NCI-H1048 (cell line): ENCODE measurements around the gene SKP1.

ENCODE experiments used
- DNase-seq: peaks from one replicate; lab custom pipeline; 2025; lab: John Stamatoyannopoulos, UW

The SKP1 gene

DNA sequence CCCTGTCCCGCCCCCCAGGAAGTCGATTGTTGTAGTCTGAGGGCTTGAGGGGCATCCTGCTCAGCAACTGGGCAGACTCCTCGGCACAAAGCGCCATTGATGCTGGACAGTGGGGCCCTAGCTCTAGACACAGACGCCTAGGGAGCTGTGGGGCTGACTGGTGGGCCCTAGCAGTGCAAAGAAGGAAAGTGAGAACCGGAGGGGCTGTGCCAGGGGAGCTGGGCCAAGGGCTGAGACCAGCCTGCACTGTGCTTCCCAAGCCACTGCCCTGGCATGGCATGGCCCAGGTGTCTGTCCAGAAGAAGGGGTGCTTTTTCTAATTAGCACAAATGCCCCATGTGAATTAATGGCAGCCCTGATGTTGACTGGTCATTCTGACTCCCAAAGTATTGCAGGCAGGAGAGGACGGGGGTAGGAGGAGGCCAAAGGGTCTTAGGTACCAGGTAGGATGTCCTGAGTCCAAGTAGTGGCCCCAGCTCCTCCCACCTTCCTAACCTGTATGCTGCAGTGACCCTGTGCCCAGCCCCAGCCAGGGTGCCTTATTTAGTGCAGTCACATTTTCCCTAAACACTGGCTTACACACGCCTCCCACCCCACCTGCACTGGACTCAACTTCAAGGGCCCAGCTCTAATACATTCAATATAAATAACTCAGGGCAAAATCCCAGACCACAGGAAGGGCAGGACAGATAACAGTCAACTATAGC is 46.4 kb downstream of the SKP1 start:
- no peak for DNase-seq

DNA sequence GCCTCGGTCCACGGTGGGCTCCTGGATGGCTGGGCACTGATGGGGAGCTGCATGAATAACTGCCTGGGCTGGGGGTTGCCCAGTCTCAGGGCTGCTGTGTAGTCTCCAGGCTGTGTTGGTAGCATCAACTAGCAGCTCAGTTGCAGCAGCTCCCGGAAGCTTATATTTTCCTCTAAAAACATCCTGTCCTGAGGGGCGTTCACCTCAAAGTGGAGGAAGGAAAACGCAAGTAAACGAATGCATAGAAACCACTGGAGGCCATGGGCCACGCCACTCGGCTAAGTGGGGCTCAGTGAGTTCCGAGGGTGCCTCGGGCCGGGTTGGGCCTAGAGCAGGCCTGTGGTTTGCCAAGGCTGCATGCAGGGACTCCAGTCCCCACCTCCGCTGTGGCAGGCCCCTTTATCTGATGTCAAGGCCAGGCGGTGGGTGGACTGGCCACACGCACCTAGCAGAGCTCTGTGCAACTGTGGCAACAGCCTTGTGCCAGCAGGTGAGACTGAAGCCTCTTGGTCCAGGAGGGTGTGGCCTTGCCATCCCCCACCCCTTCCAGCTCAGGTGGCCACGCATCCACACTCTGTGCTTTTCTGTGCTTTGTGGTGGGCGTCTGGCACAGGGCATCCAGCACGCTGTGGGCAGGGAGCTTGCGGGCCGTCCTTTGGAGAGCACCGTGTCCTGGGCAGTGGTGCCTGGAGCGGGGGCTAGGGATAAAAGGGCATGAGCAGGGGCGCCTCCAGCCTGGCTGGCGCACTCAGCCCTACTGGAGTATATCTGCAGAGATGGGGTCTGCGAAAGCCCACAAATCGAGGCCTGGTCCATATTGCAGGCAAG is 47.1 kb downstream of the SKP1 start:
- DNase-seq: no peak

DNA sequence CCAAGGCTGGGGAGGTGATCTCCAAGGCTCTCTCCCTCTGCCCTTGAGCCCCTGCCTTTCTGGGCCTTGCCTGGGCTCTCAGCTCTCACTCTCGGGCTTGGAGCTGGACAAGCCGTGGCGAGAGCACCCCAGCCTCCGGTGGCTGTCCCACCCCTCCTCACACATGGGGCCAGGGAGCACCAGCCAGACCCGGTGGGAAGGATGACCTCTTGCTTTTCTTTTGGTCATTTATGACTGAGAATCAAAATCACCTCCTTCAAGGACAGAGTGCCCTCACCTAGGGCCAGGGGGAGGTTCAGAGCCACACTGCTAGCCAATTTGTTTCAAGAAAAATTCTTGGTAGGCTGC is 48.1 kb downstream of the SKP1 start:
- no peak for DNase-seq

DNA sequence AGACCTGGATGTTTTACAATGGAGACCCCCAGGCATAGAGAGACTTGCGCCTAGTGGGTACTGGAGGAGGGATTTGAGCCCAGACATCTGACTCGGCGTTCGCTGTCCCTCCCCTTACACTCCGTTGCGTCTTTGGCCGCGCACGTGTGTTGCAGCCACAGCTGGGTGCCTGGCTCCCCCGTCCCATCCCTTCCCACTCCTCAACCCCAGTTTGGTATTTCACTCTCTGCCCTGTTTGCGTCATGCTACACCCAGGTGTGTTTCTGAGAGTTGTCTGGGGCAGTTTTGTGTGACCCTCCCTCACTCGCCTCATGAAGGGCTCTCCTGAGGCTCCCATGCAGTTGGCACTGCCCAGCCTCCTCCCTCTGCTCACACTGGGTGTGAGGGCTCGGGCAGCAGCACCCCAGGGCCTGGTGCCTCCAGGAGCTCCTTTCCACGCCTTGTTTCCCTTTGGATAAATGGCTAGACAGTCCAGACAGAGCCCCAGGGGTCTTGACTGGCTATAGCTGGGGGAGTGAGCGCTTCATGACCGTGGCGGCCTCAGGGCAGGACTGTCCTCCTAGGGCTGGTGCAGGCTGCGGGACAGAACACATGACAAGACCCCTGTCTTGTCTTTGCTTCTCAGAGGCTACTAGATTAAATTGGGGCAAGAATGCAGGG is 48.6 kb downstream of the SKP1 start:
- no peak for DNase-seq

DNA sequence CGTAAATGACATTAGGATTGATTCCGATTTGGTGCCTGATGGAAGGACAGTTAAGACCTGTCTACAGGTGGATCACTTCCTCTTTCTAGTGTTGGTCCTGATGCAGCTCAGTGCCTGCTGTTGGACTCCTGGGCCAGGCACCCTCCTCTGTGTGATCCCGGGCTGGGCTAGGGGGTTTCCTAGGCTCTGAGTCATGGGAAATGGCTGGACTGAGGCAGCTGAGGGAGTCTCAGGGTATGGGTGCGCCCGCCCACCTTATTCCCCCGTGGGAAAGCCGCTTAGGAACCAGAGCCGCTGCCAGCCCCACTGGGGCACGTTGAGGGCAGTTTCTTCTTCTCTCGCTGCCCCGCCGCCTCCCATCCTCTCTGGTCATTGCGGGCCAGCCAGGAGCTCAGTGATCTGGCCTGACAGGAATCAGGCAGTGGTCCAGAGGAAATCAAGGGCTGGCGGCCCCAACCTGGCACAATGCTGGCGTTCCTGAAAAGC is 49.3 kb downstream of the SKP1 start:
- no peak for DNase-seq

DNA sequence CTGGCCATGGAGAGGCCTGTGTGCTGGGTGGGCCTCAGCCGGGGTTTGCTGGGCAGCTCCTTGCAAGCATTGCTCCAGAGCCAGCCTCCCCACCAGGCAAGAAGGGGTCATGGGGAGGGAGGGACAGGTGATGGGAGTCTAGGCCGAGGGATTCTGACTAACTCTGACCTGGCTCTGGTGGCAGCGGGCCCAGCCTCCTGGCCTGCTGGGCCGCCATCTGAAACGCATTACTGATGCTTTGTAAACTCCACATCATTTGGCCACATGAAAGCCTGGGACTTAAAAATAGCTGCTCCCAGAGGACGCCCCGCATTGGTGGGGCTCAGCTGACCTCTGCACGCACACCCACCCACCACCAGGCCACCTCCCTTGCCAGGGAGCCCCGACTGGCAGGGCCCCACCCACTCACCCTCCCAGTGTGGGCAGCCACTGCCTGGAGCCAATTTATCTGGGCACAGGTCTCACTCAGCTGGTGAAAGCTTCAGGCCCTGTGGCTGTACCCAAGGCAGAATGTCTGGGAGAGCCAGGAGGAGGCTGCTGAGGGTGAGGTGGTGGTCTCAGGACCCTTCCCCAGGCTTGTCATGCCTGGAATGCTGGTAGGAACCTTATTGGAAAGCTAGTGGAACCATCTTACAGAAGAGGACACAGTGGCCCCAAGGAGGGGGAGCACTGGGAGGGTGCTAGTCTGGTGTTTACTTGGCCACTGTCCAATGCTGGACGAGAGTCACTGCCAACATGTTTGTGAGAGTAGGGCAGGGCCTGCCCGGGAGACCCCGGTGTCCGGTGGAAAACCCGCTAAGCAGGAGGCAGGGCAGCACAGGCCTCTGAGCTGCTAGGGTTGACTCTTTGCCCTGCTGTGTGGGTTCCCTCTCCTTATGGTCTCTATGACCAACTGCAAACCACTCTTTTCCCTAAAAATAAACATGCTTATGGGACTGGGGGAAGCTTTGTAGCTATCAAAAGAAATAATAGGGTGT is 51.4 kb downstream of the SKP1 start:
- no peak for DNase-seq

DNA sequence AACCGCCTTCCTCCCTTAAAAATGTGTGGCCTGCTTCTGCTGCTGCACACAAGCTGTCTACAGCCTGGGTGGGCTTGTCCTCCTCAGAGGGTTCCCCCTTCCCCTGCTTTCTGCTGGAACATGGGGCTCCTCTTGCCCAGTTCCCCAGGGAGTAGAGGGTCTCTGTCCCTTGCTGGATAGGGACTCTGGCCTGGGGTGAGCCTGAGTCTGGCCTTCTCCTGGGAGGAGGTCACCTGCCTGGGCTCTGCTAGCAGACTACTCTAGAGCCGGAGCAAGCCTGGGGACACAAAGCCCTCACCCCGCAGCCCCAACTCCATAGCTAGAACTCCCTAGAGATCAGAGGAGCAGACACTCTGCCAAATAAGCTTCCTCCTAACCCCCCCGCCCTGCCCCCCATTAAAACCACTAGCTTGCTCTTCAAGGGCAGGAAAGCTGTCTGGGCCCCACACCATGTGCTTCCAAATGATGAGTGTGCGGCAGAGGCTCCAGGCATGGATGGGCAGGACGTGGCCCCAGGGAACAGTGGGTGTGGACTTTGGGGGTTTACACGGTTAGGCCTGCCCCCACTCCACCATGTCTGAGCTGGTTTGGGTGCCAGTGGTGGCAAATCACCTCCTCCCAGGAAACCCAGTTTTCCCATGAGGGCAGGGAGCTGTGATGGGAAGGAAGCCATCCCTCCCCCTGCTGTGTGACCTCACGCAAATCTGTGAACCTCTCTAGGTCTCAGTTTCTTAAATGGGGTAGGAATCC is 52.3 kb downstream of the SKP1 start:
- no peak for DNase-seq

DNA sequence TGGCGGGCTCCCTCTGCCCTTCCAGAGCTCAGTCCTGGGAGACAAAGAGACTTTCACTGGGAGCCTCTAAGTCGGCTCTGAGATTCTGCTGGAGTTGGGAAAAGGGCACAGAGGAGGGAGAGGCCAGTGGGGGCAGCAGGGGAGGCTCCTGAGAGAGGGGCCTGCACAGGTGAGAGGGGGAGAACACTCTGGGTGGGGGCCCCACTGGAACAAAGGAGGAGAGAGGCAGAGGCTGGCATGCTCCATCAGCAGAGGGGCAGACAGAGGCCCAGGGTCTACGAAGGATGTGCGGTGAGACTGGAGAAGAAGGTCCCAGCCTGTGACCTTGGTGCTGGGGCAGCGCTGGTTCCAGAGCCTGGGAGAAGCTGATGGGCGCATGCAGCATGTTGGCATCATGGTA is 53.4 kb downstream of the SKP1 start:
- no peak for DNase-seq

DNA sequence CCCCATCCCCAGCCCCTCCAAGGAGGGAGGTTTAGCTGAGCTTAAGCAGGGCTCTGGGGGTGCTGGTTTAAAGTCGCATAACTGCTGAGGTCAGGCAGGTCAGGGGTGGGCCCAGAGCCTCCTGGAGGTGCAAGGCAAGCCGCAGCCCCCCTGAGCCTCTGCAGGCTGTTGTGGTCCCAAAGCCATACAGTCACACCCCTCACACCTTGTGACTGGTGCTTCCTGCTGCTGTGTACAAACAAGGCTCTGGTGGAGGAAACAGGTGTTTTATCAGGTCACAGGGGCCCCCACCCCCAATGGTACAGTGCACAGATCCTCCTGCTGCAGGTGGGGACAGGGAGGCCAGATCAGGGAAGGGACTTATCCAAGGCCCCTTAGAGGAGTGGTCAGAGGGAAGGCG is 54.2 kb downstream of the SKP1 start:
- no peak for DNase-seq

DNA sequence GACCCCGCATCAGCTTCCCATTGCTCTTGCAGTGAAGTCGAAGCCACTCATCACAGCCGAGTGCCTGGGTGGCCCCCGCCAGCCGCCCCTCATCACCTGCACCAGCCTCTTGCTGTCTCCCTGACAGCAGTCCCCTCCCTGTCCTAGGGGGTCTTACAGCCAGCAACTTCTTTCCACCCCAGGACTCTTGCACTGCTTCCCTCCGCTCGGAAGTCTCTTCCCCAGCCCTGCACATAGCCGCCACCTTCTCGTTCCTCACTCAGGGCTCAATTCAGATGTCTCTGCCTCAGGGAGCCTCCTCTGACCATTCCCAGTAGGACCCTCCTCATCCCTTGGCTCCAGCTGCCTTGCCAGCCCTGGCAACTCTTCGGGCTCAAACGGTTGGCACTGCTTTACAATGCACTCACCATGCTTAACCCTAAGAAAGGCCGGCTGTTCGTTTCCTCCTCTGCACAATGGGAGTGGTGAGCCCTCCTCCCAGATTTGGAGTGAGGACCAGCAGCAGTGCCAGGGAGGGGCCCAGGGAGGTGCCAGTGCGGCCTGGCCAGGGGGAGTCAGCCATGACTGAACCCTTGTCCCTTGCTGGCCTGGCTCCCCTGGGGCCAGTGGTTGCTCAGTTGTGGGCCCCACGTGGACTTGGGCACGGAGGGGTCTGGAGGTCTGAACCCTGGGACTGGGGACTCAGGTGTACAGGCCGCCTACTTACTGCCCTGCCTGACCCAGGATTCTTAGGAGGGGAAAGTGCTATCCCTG is 56.2 kb downstream of the SKP1 start:
- DNase-seq: no peak

DNA sequence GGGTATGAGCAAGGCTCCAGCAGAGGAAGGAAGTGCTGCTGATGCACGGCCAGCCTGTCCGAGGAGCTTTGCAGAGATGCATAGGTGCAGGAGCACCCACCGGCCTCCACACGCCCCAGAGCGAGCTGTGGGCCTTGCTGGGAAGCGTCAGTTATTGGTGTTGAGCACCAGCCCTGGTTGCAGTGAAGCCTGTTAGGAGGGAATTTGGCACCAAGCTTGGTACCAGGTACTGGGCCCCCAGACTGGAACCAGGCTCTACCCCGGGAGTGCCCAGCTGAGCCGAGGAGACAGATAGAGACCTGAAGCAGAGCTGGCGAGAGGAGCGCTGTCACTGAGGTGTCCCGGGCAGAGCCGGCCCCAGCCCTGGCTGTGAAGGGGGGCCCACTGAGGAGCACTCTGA is 57.0 kb downstream of the SKP1 start:
- DNase-seq: no peak

DNA sequence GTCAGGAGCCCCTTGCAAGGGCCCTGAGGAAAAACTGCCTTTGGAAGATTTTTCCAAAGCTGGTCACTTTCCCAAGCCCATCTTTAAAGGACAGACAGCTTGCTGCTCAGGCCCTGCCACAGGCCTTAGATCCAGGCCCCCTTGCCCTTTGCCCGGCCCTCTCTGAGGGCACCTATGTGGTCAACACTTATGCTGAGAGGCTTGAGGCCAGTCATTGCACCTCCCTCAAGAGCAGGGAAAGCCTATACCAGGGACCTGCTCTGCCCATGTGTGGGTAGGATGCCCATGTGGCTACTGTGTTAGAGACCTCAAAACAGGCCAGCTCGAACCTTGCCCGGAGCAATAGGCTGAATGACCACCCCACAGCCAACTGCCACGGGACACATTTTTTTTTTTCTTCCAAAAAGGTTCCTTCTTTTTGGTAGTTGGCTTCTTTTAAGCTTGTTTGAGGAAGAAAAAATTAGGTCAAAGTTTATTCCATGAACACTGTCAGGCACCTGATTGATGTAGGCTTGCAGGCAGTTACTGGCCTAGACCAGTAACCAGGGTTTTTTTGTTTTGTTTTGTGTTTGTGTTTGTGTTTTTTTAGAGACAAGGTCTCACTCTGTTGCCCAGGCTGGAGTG is 58.4 kb downstream of the SKP1 start:
- DNase-seq: no peak

DNA sequence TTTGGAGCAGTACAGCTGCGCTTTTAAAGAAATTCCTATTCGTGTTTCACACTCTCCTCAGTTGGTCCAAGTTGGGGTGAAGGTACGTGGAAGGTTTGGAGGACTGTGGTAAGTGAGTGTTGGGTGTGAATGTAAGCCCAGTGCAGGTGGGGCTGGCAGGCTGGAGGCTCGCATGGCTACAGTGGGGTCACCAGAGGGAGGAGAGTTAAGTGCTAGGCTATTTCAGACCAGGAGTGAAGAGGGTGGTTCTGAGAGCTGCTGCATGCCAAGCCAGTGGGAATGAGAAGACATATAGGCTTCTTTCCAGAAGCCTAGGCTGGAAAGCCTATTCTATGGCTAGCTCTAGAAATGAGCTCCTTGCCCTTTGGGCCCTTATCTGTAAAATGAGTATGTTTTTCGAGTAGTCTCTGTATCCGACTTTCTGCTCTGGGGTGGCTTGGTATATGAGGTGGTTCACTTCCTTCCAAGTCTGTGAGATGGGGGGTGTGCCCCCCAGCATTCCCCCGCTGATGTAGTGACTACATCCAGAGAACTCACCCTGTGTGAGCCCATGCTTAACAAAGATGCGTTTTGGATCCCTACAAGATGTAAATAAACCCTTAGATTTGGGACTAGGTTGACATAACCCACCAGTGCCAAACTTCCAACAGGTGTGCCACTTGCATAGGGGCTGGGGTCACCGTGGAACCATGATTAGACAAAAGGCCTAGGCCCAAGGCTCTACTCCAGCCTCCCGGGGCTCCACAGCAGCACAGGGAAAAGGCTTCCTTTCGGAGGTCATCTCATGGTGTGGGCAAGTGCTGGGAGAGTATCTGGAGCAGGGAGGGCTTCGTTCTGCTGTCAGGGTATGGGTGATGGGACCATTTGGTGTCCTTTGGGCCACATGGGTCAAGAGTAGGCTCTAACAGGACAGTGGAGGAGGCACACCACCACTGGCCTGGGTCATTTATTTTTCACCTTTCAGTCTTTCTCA is 59.7 kb downstream of the SKP1 start:
- DNase-seq: no peak

DNA sequence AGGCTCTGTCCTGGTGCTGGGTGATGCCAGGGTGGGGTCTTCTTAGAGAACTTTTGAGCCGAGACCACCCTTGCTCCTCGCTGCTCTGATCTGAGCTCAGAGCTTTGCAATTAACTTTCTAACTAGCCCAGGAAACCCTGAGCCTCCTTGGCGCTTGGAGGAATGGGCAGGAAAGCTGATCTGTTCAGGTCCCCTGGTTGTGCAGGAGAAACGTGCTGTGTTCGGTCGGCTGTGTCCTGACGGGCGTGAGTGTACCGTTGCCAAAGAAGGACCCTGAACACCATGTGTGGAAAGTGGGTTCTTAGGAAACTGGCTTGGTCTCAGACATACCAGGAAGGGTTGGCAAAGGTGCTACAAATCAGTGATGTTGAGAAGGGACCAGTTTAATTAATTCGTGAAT is 60.5 kb downstream of the SKP1 start:
- DNase-seq: no peak

DNA sequence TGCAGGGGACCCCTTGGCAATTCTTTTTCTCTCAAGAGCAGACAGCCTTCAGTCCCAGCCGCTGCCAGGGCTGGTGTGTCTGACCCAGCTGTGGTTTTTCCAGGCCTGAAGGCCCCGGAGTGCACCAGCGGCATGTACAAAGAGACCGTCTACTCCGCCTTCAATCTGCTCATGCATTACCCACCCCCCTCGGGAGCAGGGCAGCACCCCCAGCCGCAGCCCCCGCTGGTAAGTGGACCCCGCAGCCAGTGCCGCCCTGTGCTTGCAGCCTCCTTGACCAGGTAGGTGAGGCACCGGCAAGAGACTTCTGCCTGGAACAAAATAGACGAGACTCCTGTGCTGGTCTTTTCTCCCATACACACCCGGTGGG is 61.0 kb downstream of the SKP1 start:
- DNase-seq: no peak

DNA sequence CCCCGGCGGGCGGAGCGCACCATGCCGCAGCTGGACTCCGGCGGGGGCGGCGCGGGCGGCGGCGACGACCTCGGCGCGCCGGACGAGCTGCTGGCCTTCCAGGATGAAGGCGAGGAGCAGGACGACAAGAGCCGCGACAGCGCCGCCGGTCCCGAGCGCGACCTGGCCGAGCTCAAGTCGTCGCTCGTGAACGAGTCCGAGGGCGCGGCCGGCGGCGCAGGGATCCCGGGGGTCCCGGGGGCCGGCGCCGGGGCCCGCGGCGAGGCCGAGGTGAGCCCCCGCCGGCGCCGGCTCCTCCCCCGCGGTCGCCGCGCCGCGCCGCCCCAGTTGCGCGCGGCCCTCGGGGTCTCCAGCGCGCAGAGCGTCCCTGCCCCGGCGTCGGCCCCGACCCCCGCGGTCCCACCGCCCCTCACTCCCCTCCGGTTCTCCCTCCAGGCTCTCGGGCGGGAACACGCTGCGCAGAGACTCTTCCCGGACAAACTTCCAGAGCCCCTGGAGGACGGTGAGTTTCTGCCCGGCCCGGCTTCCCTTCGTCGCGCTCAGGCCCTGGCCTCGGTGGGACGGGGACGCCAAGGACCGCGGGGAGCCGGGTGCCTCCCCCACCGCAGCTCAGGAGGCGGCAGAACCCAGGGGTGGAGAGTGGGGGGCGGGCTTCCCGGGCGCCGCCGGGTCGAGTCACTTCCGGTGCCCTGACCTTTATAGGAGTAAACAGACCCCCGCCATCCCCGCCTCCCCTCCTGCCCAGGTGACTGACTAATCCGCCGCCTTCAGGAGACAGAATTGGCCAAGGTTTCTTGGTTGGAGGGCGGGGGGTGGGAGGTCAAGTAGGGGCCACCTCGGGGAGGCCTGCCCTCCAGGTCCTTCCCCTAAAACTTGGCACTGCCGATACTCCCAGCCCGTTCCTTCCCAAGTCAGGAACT is 61.6 kb downstream of the SKP1 start:
- DNase-seq: no peak
